Activated CD8-positive, alpha-beta memory T cell treated with anti-CD3 and anti-CD28 coated beads, Interleukin-2, amount 50 U/mL, for 48 hours (primary cell): Measurements from ENCODE around the gene ZNF683.
A peak's percentile ranks its signal among the peaks of the same experiment; 100 is the strongest.
"Not testable (repeated sequence)": the region's sequence is repeated elsewhere in the genome, so short reads cannot be mapped to it uniquely, and the experiment has no call there.

ENCODE experiments used
- DNase-seq: peaks from one replicate; pipeline ENCODE4 v3.0.0-alpha.2; 2020

Gene ZNF683

GRCh38 chr1:26335774-26336476 lies 36.6 kb downstream of the ZNF683 start:
- DNase-seq: no peak

- not testable (repeated sequence) for DNase-seq
These were observed 39.2 kb downstream of the ZNF683 start for GRCh38 chr1:26333312-26333711.

GRCh38 chr1:26330276-26330675 lies 42.3 kb downstream of the ZNF683 start:
- DNase-seq: no peak

GRCh38 chr1:26329380-26329779 lies 43.2 kb downstream of the ZNF683 start:
- not testable (repeated sequence) for DNase-seq

GRCh38 chr1:26328597-26328996 lies 44.0 kb downstream of the ZNF683 start:
- no peak for DNase-seq

- DNase-seq: no peak
These were observed 44.6 kb downstream of the ZNF683 start for GRCh38 chr1:26327956-26328362.

- no peak for DNase-seq
These were observed 48.0 kb downstream of the ZNF683 start for GRCh38 chr1:26324550-26324949.

GRCh38 chr1:26323382-26323781 lies 49.2 kb downstream of the ZNF683 start:
- no peak for DNase-seq

GRCh38 chr1:26322042-26322331 lies 50.6 kb downstream of the ZNF683 start:
- no peak for DNase-seq

- DNase-seq: peak; percentile 99
These were observed 51.1 kb downstream of the ZNF683 start for GRCh38 chr1:26321315-26322041.

GRCh38 chr1:26320896-26321295 lies 51.7 kb downstream of the ZNF683 start:
- DNase-seq: peak; percentile 60

GRCh38 chr1:26318338-26319064 lies 54.0 kb downstream of the ZNF683 start:
- peak; percentile 75 for DNase-seq

- DNase-seq: peak; percentile 69
These were observed 54.8 kb downstream of the ZNF683 start, which contains the start of gene CD52 for GRCh38 chr1:26317612-26318337. Gene CD52, plus strand, starts transcription at chr1:26317958. Its CDS starts 60 bp downstream, at chr1:26318018.

GRCh38 chr1:26317146-26317545 lies 55.4 kb downstream of the ZNF683 start:
- no peak for DNase-seq

- no peak for DNase-seq
These were observed 56.4 kb downstream of the ZNF683 start for GRCh38 chr1:26315874-26316850.

- DNase-seq: no peak
These were observed 58.0 kb downstream of the ZNF683 start for GRCh38 chr1:26314501-26314900.
